HEK293 (cell line): ENCODE data around the gene GID8.

Experiments
- CTCF ChIA-PET: fragments of 350-600 bp; formaldehyde crosslinking; extraction: SDS; loops from one replicate; lab custom pipeline; 2021; ENCODE audit warnings: antibody characterized with exemption; lab: Yijun Ruan, JAX
- POLR2A ChIA-PET: fragments of 300-600 bp; formaldehyde crosslinking; extraction: SDS; loops from one replicate; lab custom pipeline; 2020; ENCODE audit warnings: antibody characterized with exemption, inconsistent platforms; lab: Yijun Ruan, JAX
- H3K27ac ChIP-seq: fragments of 200-500 bp; sonication (Bioruptor generic); 2 replicates; pipeline ENCODE4 v1.5.1; 2014; ENCODE audit warnings: low read depth, low read length, control low read depth, inconsistent platforms; ENCODE audit errors: extremely low read depth
- H3K36me3 ChIP-seq, 2 experiments: fragments of 200-500 bp in 1 of 2; sonication (Bioruptor generic) in 1 of 2; 1 replicate in 1 of 2; 2 replicates in 1 of 2; pipeline ENCODE4 v1.5.1; 2014 to 2017; ENCODE audit warnings: inconsistent platforms in 2 of 2, low read length in 2 of 2; ENCODE audit not compliant: control insufficient read depth in 2 of 2, insufficient read depth in 1 of 2
- H3K4me1 ChIP-seq: fragments of 200-500 bp; sonication (Bioruptor generic); 2 replicates; pipeline ENCODE4 v1.5.1; 2014; ENCODE audit warnings: mild to moderate bottlenecking, low read length, inconsistent platforms; ENCODE audit not compliant: control insufficient read depth, insufficient read depth
- H3K4me3 ChIP-seq: 2 replicates; pipeline ENCODE4 v1.5.1; 2011; ENCODE audit warnings: low read depth, mild to moderate bottlenecking, control low read depth, low read length, moderate library complexity
- H3K9me3 ChIP-seq: fragments of 200-500 bp; sonication (Bioruptor generic); 2 replicates; pipeline ENCODE4 v1.5.1; 2014; ENCODE audit warnings: low read depth, low read length, inconsistent platforms; ENCODE audit not compliant: control insufficient read depth, insufficient read depth
- GLI2 ChIP-seq: fragments of 450-650 bp; formaldehyde crosslinking; IDR thresholded peaks from 2 replicates; pipeline ENCODE4; 2017; ENCODE audit warnings: missing biosample characterization, missing genetic modification characterization, low read depth, borderline replicate concordance
- KLF10 ChIP-seq: fragments of 450-650 bp; IDR thresholded peaks from 2 replicates; pipeline ENCODE4 v1.5.1; 2018; ENCODE audit warnings: missing biosample characterization, mild to moderate bottlenecking, missing genetic modification characterization
- ZBTB1 ChIP-seq: fragments of 450-650 bp; formaldehyde crosslinking; IDR thresholded peaks from 2 replicates; pipeline ENCODE4 v1.5.1; 2016; ENCODE audit warnings: missing biosample characterization, missing genetic modification characterization
- ZBTB21 ChIP-seq: fragments of 450-650 bp; formaldehyde crosslinking; IDR thresholded peaks from 2 replicates; pipeline ENCODE4 v1.5.1; 2017; ENCODE audit warnings: missing biosample characterization, missing genetic modification characterization
- ZEB2 ChIP-seq: fragments of 450-650 bp; formaldehyde crosslinking; IDR thresholded peaks from 2 replicates; pipeline ENCODE4 v1.5.1; 2016; ENCODE audit warnings: missing biosample characterization, missing genetic modification characterization
- ZFP3 ChIP-seq: fragments of 450-650 bp; formaldehyde crosslinking; IDR thresholded peaks from 2 replicates; pipeline ENCODE4 v1.5.1; 2016; ENCODE audit warnings: low read depth, missing biosample characterization, missing genetic modification characterization
- ZNF132 ChIP-seq: fragments of 450-650 bp; formaldehyde crosslinking; IDR thresholded peaks from 2 replicates; pipeline ENCODE4 v1.5.1; 2017; ENCODE audit warnings: missing biosample characterization, missing genetic modification characterization, borderline replicate concordance
- ZNF37A ChIP-seq: fragments of 450-650 bp; IDR thresholded peaks from 2 replicates; pipeline ENCODE4 v1.5.1; 2018; ENCODE audit warnings: missing biosample characterization, missing genetic modification characterization
- ZNF518A ChIP-seq: fragments of 450-650 bp; formaldehyde crosslinking; conservative IDR thresholded peaks from 2 replicates; pipeline ENCODE4 v1.5.1; 2016; ENCODE audit warnings: low read depth, missing biosample characterization, missing genetic modification characterization
- ZNF521 ChIP-seq: fragments of 450-650 bp; formaldehyde crosslinking; IDR thresholded peaks from 2 replicates; pipeline ENCODE4 v1.5.1; 2017; ENCODE audit warnings: missing biosample characterization, mild to moderate bottlenecking, missing genetic modification characterization
- ZNF658 ChIP-seq: fragments of 450-650 bp; formaldehyde crosslinking; IDR thresholded peaks from 2 replicates; pipeline ENCODE4; 2016; ENCODE audit warnings: missing biosample characterization, missing genetic modification characterization
- ZNF670 ChIP-seq: fragments of 450-650 bp; formaldehyde crosslinking; IDR thresholded peaks from 2 replicates; pipeline ENCODE4 v1.5.1; 2016; ENCODE audit warnings: missing biosample characterization, missing genetic modification characterization, low read depth
- ZNF701 ChIP-seq: fragments of 450-650 bp; formaldehyde crosslinking; IDR thresholded peaks from 2 replicates; pipeline ENCODE4 v1.5.1; 2016; ENCODE audit warnings: missing biosample characterization, missing genetic modification characterization
- ZNF768 ChIP-seq: fragments of 450-650 bp; formaldehyde crosslinking; IDR thresholded peaks from 2 replicates; pipeline ENCODE4 v1.5.1; 2018; ENCODE audit warnings: missing biosample characterization, mild to moderate bottlenecking, missing genetic modification characterization
- ZNF792 ChIP-seq: fragments of 450-650 bp; formaldehyde crosslinking; IDR thresholded peaks from 2 replicates; pipeline ENCODE4 v1.5.1; 2016; ENCODE audit warnings: missing biosample characterization, missing genetic modification characterization
- ZNF837 ChIP-seq: fragments of 450-650 bp; formaldehyde crosslinking; IDR thresholded peaks from 2 replicates; pipeline ENCODE4 v1.5.1; 2016; ENCODE audit warnings: missing biosample characterization, missing genetic modification characterization
- ZSCAN18 ChIP-seq: fragments of 450-650 bp; formaldehyde crosslinking; IDR thresholded peaks from 2 replicates; pipeline ENCODE4 v1.5.1; 2016; ENCODE audit warnings: missing biosample characterization, missing genetic modification characterization
- TF ChIP-seq, protein P1 (sequence below): fragments of 450-650 bp; formaldehyde crosslinking; IDR thresholded peaks from 2 replicates; pipeline ENCODE4 v1.5.1; 2016; ENCODE audit warnings: missing biosample characterization, missing genetic modification characterization
- TF ChIP-seq, protein P2 (sequence below): fragments of 450-650 bp; formaldehyde crosslinking; IDR thresholded peaks from 2 replicates; pipeline ENCODE4 v1.5.1; 2017; ENCODE audit warnings: missing biosample characterization, missing genetic modification characterization

The GID8 gene

GRCh38 chr20:62925420-62926228, 12.3 kb upstream of the GID8 start (continued):
- TF ChIP-seq, protein P1, sequence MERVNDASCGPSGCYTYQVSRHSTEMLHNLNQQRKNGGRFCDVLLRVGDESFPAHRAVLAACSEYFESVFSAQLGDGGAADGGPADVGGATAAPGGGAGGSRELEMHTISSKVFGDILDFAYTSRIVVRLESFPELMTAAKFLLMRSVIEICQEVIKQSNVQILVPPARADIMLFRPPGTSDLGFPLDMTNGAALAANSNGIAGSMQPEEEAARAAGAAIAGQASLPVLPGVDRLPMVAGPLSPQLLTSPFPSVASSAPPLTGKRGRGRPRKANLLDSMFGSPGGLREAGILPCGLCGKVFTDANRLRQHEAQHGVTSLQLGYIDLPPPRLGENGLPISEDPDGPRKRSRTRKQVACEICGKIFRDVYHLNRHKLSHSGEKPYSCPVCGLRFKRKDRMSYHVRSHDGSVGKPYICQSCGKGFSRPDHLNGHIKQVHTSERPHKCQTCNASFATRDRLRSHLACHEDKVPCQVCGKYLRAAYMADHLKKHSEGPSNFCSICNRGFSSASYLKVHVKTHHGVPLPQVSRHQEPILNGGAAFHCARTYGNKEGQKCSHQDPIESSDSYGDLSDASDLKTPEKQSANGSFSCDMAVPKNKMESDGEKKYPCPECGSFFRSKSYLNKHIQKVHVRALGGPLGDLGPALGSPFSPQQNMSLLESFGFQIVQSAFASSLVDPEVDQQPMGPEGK (tag by site-specific recombination) = peak; percentile 55; the same call in 1 of the 2 replicates

- Histone ChIP-seq H3K4me1 (peaks cover 19% of the 10 kb centered on the region), H3K4me3 (peak within 1 kb of the TSS; percentile 86), H3K36me3 (peaks cover 0 to 7% of the 10 kb centered on the region in 2 experiments; a peak in 1 of 3 replicates), H3K27ac (peak within 1 kb of the TSS; percentile 89), H3K9me3 (no peaks in the 10 kb centered on the region)
- POLR2A ChIA-PET = interaction anchor here (0.7 to 2.2 kb wide), 5 partner anchors 9 to 25 kb away, joined by 3 to 13 read pairs (median 5); partner anchors contain the start of gene GID8
- CTCF ChIA-PET = interaction anchor here (0.7 to 3.1 kb wide), 7 partner anchors 8 to 129 kb away, joined by 3 to 13 read pairs (median 5); partner anchors contain the start of gene GID8
- TF ChIP-seq ZNF658 (tag by site-specific recombination) (no peak), ZNF701 (tag by site-specific recombination) (no peak), ZNF521 (no peak), GLI2 (tag by site-specific recombination) (no peak), ZSCAN18 (tag by site-specific recombination) (no peak), ZNF670 (tag by site-specific recombination) (no peak), ZNF792 (tag by site-specific recombination) (no peak), ZBTB1 (tag by site-specific recombination) (no peak), ZBTB21 (tag by site-specific recombination) (no peak), ZFP3 (tag by site-specific recombination) (no peak), ZNF37A (tag by site-specific recombination) (no peak), ZNF837 (no peak), ZNF518A (tag by site-specific recombination) (no peak), ZNF132 (no peak), ZEB2 (peak; percentile 33; the same call in 1 of the 2 replicates), KLF10 (tag by site-specific recombination) (no peak; the same call in 1 of the 2 replicates), ZNF768 (tag by site-specific recombination) (no peak)
- TF ChIP-seq, protein P2, sequence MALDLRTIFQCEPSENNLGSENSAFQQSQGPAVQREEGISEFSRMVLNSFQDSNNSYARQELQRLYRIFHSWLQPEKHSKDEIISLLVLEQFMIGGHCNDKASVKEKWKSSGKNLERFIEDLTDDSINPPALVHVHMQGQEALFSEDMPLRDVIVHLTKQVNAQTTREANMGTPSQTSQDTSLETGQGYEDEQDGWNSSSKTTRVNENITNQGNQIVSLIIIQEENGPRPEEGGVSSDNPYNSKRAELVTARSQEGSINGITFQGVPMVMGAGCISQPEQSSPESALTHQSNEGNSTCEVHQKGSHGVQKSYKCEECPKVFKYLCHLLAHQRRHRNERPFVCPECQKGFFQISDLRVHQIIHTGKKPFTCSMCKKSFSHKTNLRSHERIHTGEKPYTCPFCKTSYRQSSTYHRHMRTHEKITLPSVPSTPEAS (tag by site-specific recombination) = no peak
- TF ChIP-seq, protein P1 (tag by site-specific recombination) = no peak; the same call in 1 of the 2 replicates
These were observed 11.5 kb upstream of the GID8 start, which contains the start of gene DIDO1 for GRCh38 chr20:62926229-62927127. TSS of gene DIDO1 (minus strand) at chr20:62926505.
